Measurements from ENCODE around the gene PDIA6.

Gene PDIA6

GRCh38 chr2:10832203-10832936, 19.8 kb upstream of the PDIA6 start:
- WGBS, 2 experiments (ENCODE audit: insufficient coverage in 2 of 2) = 24 to 29% methylated on average over 12 to 14 of the region's 30 CpGs

GRCh38 chr2:10831400-10831985, 18.9 kb upstream of the PDIA6 start:
- no peak overlapping the region for H3K27ac ChIP-seq (ENCODE audit: low read depth, low read length, severe bottlenecking)
- no peak overlapping the region for H3K4me3 ChIP-seq (ENCODE audit: extremely low read depth, insufficient read depth, low read length, poor library complexity, severe bottlenecking)
- H3K9me3 ChIP-seq (ENCODE audit: control insufficient read depth, low read length) = no peaks in the 10 kb centered on the region
- peaks cover 23% of the 10 kb centered on the region for H3K4me1 ChIP-seq (ENCODE audit: control insufficient read depth, insufficient read depth, low read length, poor library complexity, severe bottlenecking)
- H3K36me3 ChIP-seq (ENCODE audit: control insufficient read depth, insufficient read depth, low read length) = no peaks in the 10 kb centered on the region
- WGBS, 2 experiments (ENCODE audit: insufficient coverage in 2 of 2) = 71 to 75% methylated on average over 14 to 15 of the region's 16 CpGs

More at GRCh38 chr2:10832203-10832936, 19.8 kb upstream of the PDIA6 start:
- H3K27ac ChIP-seq (ENCODE audit: low read depth, low read length, severe bottlenecking) = no peak overlapping the region
- H3K9me3 ChIP-seq (ENCODE audit: control insufficient read depth, low read length) = no peaks in the 10 kb centered on the region
- no peaks in the 10 kb centered on the region for H3K36me3 ChIP-seq (ENCODE audit: control insufficient read depth, insufficient read depth, low read length)
- H3K4me3 ChIP-seq (ENCODE audit: extremely low read depth, insufficient read depth, low read length, poor library complexity, severe bottlenecking) = peak overlapping the region; percentile 5
- H3K4me1 ChIP-seq (ENCODE audit: control insufficient read depth, insufficient read depth, low read length, poor library complexity, severe bottlenecking) = peaks cover 23% of the 10 kb centered on the region

- WGBS, 2 experiments (ENCODE audit: insufficient coverage in 2 of 2) = 91 to 92% methylated on average over 28 to 29 of the region's 30 CpGs
These were observed 18.2 kb upstream of the PDIA6 start for GRCh38 chr2:10830641-10831399.

DNA sequence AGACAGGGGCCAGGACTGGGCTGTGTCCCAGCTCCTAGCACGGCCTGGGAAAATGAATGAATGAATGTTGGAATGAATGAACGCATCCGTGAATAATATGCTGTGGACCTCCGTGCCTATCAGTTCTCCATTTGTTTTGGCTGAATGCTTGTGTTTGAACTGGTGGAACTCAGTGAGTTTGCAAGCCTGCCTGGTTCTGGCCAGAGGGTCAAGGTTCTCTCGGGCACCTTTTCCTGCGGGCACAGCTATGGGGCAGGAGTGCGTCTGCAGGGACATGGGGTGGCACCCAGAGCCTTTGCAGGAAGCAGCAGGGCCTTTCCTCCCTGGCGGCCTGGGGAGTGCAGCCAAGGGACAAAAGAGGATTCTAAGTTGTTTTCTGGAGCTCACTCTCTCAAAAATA, 17.6 kb upstream of the PDIA6 start:
- H3K36me3 ChIP-seq (ENCODE audit: control insufficient read depth, insufficient read depth, low read length) = no peaks in the 10 kb centered on the region
- H3K9me3 ChIP-seq (ENCODE audit: control insufficient read depth, low read length) = no peaks in the 10 kb centered on the region
- H3K4me3 ChIP-seq (ENCODE audit: extremely low read depth, insufficient read depth, low read length, poor library complexity, severe bottlenecking) = no peak overlapping the region
- 88 to 93% methylated on average over 4 to 7 of the region's 8 CpGs for WGBS, 2 experiments (ENCODE audit: insufficient coverage in 2 of 2)
- peaks cover 23% of the 10 kb centered on the region for H3K4me1 ChIP-seq (ENCODE audit: control insufficient read depth, insufficient read depth, low read length, poor library complexity, severe bottlenecking)
- H3K27ac ChIP-seq (ENCODE audit: low read depth, low read length, severe bottlenecking) = no peak overlapping the region

More at GRCh38 chr2:10830641-10831399, 18.2 kb upstream of the PDIA6 start:
- Histone ChIP-seq H3K4me1 (ENCODE audit: control insufficient read depth, insufficient read depth, low read length, poor library complexity, severe bottlenecking) (peaks cover 23% of the 10 kb centered on the region), H3K36me3 (ENCODE audit: control insufficient read depth, insufficient read depth, low read length) (no peaks in the 10 kb centered on the region), H3K9me3 (ENCODE audit: control insufficient read depth, low read length) (no peaks in the 10 kb centered on the region), H3K27ac (ENCODE audit: low read depth, low read length, severe bottlenecking) (no peak overlapping the region), H3K4me3 (ENCODE audit: extremely low read depth, insufficient read depth, low read length, poor library complexity, severe bottlenecking) (no peak overlapping the region)

- no peaks in the 10 kb centered on the region for H3K9me3 ChIP-seq (ENCODE audit: control insufficient read depth, low read length)
- WGBS, 2 experiments (ENCODE audit: insufficient coverage in 2 of 2) = 82 to 90% methylated on average over 2 of the region's 3 CpGs
- H3K27ac ChIP-seq (ENCODE audit: low read depth, low read length, severe bottlenecking) = no peak overlapping the region
- no peaks in the 10 kb centered on the region for H3K36me3 ChIP-seq (ENCODE audit: control insufficient read depth, insufficient read depth, low read length)
- H3K4me1 ChIP-seq (ENCODE audit: control insufficient read depth, insufficient read depth, low read length, poor library complexity, severe bottlenecking) = peaks cover 22% of the 10 kb centered on the region
- H3K4me3 ChIP-seq (ENCODE audit: extremely low read depth, insufficient read depth, low read length, poor library complexity, severe bottlenecking) = no peak overlapping the region
These were observed 16.7 kb upstream of the PDIA6 start for GRCh38 chr2:10829299-10829698.

DNA sequence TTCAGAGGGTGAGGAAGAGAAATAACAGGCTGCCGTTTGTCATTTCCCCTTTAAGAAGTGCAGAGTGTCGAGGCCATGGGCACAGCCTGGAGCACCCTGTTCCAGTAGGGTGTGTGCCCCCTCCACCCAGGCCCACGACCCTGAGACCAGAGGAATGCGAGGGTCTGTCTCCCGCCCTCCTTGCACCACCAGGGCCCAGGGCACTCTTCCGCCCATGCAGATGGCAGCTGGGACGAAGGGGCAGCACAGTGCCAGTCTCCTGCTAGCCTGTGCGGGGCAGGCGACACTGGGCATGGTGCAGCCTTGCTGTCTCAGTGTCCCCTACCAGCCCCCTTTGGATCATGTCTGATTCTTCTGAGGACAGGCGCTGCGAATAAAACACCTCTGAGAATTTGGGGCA, 15.8 kb upstream of the PDIA6 start:
- Histone ChIP-seq H3K4me3 (ENCODE audit: extremely low read depth, insufficient read depth, low read length, poor library complexity, severe bottlenecking) (no peak overlapping the region), H3K9me3 (ENCODE audit: control insufficient read depth, low read length) (no peaks in the 10 kb centered on the region), H3K27ac (ENCODE audit: low read depth, low read length, severe bottlenecking) (no peak overlapping the region), H3K36me3 (ENCODE audit: control insufficient read depth, insufficient read depth, low read length) (no peaks in the 10 kb centered on the region), H3K4me1 (ENCODE audit: control insufficient read depth, insufficient read depth, low read length, poor library complexity, severe bottlenecking) (peaks cover 12% of the 10 kb centered on the region)
- WGBS, 2 experiments (ENCODE audit: insufficient coverage in 2 of 2) = 91% methylated on average over 10 to 11 of the region's 11 CpGs

DNA sequence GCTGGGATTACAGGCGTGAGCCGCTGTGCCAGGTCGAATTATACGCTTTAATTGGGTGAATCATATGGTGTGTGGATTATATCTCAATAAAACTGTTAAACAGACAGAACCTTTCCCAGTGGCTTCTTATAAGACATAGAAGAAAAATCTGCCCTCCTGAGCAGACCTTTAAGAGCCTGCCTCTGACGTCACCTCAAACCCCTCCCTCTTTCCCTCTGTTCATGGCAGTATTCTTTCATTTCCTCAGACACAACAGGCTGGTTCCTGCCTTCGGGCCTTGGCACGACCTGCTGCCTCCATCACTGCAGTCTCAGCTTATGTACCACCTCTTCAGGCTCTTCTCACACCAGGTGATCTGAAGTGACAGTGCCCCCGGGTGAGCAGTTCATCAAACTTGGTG, 14.0 kb upstream of the PDIA6 start:
- no peak overlapping the region for H3K4me3 ChIP-seq (ENCODE audit: extremely low read depth, insufficient read depth, low read length, poor library complexity, severe bottlenecking)
- H3K9me3 ChIP-seq (ENCODE audit: control insufficient read depth, low read length) = no peaks in the 10 kb centered on the region
- peaks cover 4% of the 10 kb centered on the region for H3K4me1 ChIP-seq (ENCODE audit: control insufficient read depth, insufficient read depth, low read length, poor library complexity, severe bottlenecking)
- H3K27ac ChIP-seq (ENCODE audit: low read depth, low read length, severe bottlenecking) = no peak overlapping the region
- no peaks in the 10 kb centered on the region for H3K36me3 ChIP-seq (ENCODE audit: control insufficient read depth, insufficient read depth, low read length)
- WGBS, 2 experiments (ENCODE audit: insufficient coverage in 2 of 2) = 80 to 89% methylated on average over 3 of the region's 8 CpGs

DNA sequence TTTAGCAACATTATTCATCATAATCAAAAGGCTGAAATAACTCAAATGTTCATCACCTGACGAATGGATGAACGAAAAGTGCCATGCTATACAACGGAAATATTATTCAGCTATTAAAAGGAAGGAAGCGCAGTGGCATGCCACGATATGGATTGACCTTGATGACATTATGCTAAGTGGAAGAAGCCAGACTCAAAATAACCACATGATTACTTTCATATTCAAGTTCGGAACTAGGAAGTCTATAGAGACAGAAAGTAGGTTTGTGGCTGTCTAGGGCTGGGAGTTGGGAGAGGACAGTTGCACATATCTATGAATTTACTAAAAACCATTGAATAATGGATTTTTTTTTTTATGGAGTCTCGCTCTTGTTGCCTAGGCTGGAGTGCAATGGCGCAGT, 13.4 kb upstream of the PDIA6 start:
- Histone ChIP-seq H3K4me3 (ENCODE audit: extremely low read depth, insufficient read depth, low read length, poor library complexity, severe bottlenecking) (no peak overlapping the region), H3K9me3 (ENCODE audit: control insufficient read depth, low read length) (no peaks in the 10 kb centered on the region), H3K4me1 (ENCODE audit: control insufficient read depth, insufficient read depth, low read length, poor library complexity, severe bottlenecking) (no peaks in the 10 kb centered on the region), H3K36me3 (ENCODE audit: control insufficient read depth, insufficient read depth, low read length) (no peaks in the 10 kb centered on the region), H3K27ac (ENCODE audit: low read depth, low read length, severe bottlenecking) (no peak overlapping the region)
- 92 to 100% methylated on average over 2 to 6 of the region's 8 CpGs for WGBS, 2 experiments (ENCODE audit: insufficient coverage in 2 of 2)

GRCh38 chr2:10824191-10824590, 11.6 kb upstream of the PDIA6 start:
- Histone ChIP-seq H3K4me1 (ENCODE audit: control insufficient read depth, insufficient read depth, low read length, poor library complexity, severe bottlenecking) (no peaks in the 10 kb centered on the region), H3K27ac (ENCODE audit: low read depth, low read length, severe bottlenecking) (no peak overlapping the region), H3K36me3 (ENCODE audit: control insufficient read depth, insufficient read depth, low read length) (no peaks in the 10 kb centered on the region), H3K4me3 (ENCODE audit: extremely low read depth, insufficient read depth, low read length, poor library complexity, severe bottlenecking) (no peak overlapping the region), H3K9me3 (ENCODE audit: control insufficient read depth, low read length) (no peaks in the 10 kb centered on the region)
- WGBS, 2 experiments (ENCODE audit: insufficient coverage in 2 of 2) = 92 to 97% methylated on average over 4 of the region's 4 CpGs

- Histone ChIP-seq H3K27ac (ENCODE audit: low read depth, low read length, severe bottlenecking) (no peak overlapping the region), H3K4me3 (ENCODE audit: extremely low read depth, insufficient read depth, low read length, poor library complexity, severe bottlenecking) (no peak overlapping the region), H3K36me3 (ENCODE audit: control insufficient read depth, insufficient read depth, low read length) (no peaks in the 10 kb centered on the region), H3K4me1 (ENCODE audit: control insufficient read depth, insufficient read depth, low read length, poor library complexity, severe bottlenecking) (no peaks in the 10 kb centered on the region), H3K9me3 (ENCODE audit: control insufficient read depth, low read length) (no peaks in the 10 kb centered on the region)
- WGBS, 2 experiments (ENCODE audit: insufficient coverage in 2 of 2) = 89 to 90% methylated on average over 11 to 12 of the region's 13 CpGs
These were observed 8.6 kb upstream of the PDIA6 start for GRCh38 chr2:10820978-10821695.
